Measurements from ENCODE around the gene TNN. TPM values are rescaled to one million over a fixed set of nuclear protein-coding genes. Genes with fewer than 3 reads are reported as not detected.

The TNN gene
- total RNA-seq, 1 experiment from 2014 or later: 0.11 TPM

- Histone ChIP-seq H4K20me1 (ENCODE audit: control insufficient read depth, insufficient read depth, insufficient read length) (no peaks in the 10 kb centered on the region), H3K4ac (ENCODE audit: low read depth, low read length) (no peak overlapping the region), H3K4me1 (ENCODE audit: insufficient read depth, low read length) (no peaks in the 10 kb centered on the region), H4K8ac (replicated peaks; ENCODE audit: insufficient read length, low read depth, low read length) (no peak overlapping the region), H3K79me2 (ENCODE audit: insufficient read depth, low read length) (no peaks in the 10 kb centered on the region), H2BK20ac (ENCODE audit: low read depth, low read length, poor library complexity, severe bottlenecking) (no peak overlapping the region), H3K18ac (ENCODE audit: insufficient read length, low read depth, low read length) (no peak overlapping the region), H2BK12ac (ENCODE audit: insufficient read length, low read depth, low read length) (no peak overlapping the region), H2BK5ac (ENCODE audit: insufficient read length, low read length) (no peak overlapping the region), H3K14ac (ENCODE audit: insufficient read depth, low read length) (no peak overlapping the region), H3K79me1 (ENCODE audit: insufficient read depth, low read depth, low read length, poor library complexity, severe bottlenecking) (no peaks in the 10 kb centered on the region), H3T11ph (ENCODE audit: low read length) (no peak overlapping the region), H3K9ac (ENCODE audit: extremely low read depth, insufficient read length, low read length) (no peak overlapping the region), H2BK15ac (ENCODE audit: low read depth, low read length) (no peak overlapping the region), H3K4me2 (ENCODE audit: insufficient read depth, insufficient read length, low read length) (no peak overlapping the region), H3K23ac (ENCODE audit: insufficient read length, low read depth, low read length) (no peak overlapping the region), H3K27ac (ENCODE audit: insufficient read length, low read depth, low read length) (no peak overlapping the region), H4K5ac (ENCODE audit: insufficient read length, low read depth, low read length) (no peak overlapping the region), H2AFZ (ENCODE audit: low read length) (no peak overlapping the region), H2BK120ac (ENCODE audit: low read depth, low read length, poor library complexity, severe bottlenecking) (no peak overlapping the region), H4K91ac (ENCODE audit: insufficient read length, low read depth, low read length) (no peak overlapping the region), H3K27me3 (ENCODE audit: insufficient read depth, low read length) (no peaks in the 10 kb centered on the region), H3K56ac (ENCODE audit: insufficient read length, low read depth, low read length) (no peak overlapping the region), H3K23me2 (ENCODE audit: insufficient read length, low read depth, low read length, poor library complexity, severe bottlenecking) (no peaks in the 10 kb centered on the region), H3K9me3 (ENCODE audit: control insufficient read depth, low read depth, low read length) (no peaks in the 10 kb centered on the region), H2AK5ac (ENCODE audit: insufficient read length, low read length) (no peak overlapping the region)
- WGBS (ENCODE audit: extremely low coverage, insufficient read length, low lambda C conversion rate): no CpG with 5 or more reads among the region's 3 CpGs
- no peak for DNase-seq
- no peaks in the 10 kb centered on the region for H3K27me3 Mint-ChIP-seq (ENCODE audit: low read depth)
- peaks cover 6 to 8% of the 10 kb centered on the region in 2 experiments; a peak in 2 of 4 replicates for H3K4me1 Mint-ChIP-seq
- no peak for TF ChIP-seq CTCF (conservative IDR thresholded peaks at IDR 0.05)
- no peak overlapping the region for H3K4me3 Mint-ChIP-seq
- H3K36me3 Mint-ChIP-seq (ENCODE audit: insufficient read depth in 1 of 3, low read depth in 3 of 3): no peaks in the 10 kb centered on the region
- no peaks in the 10 kb centered on the region for H3K9me3 Mint-ChIP-seq
- H3K27ac Mint-ChIP-seq: no peak overlapping the region
Observed at GRCh38 chr1:175042650-175043049, 25.0 kb upstream of the TNN start.
